ENCODE measurements around the gene HBEGF. TPM values are rescaled to one million over a fixed set of nuclear protein-coding genes. Genes with fewer than 3 reads are reported as not detected.

Gene HBEGF
- total RNA-seq, 1 experiment from 2014 or later = 12.3 TPM

- H3K27me3 ChIP-seq (ENCODE audit: insufficient read depth, low read length) = no peaks in the 10 kb centered on the region
- H3K27ac ChIP-seq (ENCODE audit: low read depth, low read length) = no peak overlapping the region
- TF ChIP-seq MAX (IDR thresholded peaks at IDR 0.05) (no peak), EZH2 (IDR thresholded peaks at IDR 0.05) (no peak), JUND (IDR thresholded peaks at IDR 0.05) (no peak), ELF1 (IDR thresholded peaks at IDR 0.05; ENCODE audit: borderline replicate concordance, low read depth) (no peak), ZFX (IDR thresholded peaks at IDR 0.05) (no peak), POLR2AphosphoS5 (IDR thresholded peaks at IDR 0.05; ENCODE audit: low read depth, low read length) (no peak), ZNF274 (IDR thresholded peaks at IDR 0.05; ENCODE audit: low read depth, low read length) (no peak), SP1 (IDR thresholded peaks at IDR 0.05; ENCODE audit: low read depth) (no peak), YY1 (IDR thresholded peaks at IDR 0.05; ENCODE audit: extremely low read depth, insufficient replicate concordance, low read depth, low read length) (no peak), EZH2phosphoT487 (IDR thresholded peaks at IDR 0.05; ENCODE audit: borderline replicate concordance) (no peak), POLR2A (IDR thresholded peaks at IDR 0.05; ENCODE audit: borderline replicate concordance, extremely low read depth, insufficient read depth, insufficient read length) (no peak), CTCF (IDR thresholded peaks at IDR 0.05 in 2 of 3, conservative IDR thresholded peaks at IDR 0.05 in 1 of 3; ENCODE audit: borderline replicate concordance in 1 of 3, insufficient read depth in 1 of 3, low read depth in 2 of 3, low read length in 2 of 3) (peak; percentile 68 to 88 (median 80); a peak in 5 of 6 replicates), CEBPB (IDR thresholded peaks at IDR 0.05; ENCODE audit: low read depth) (no peak), EGR1 (IDR thresholded peaks at IDR 0.05; ENCODE audit: low read depth) (0 out of 2 replicates have a peak, but pooled peaks have one; percentile 19), ZBTB33 (IDR thresholded peaks at IDR 0.05; ENCODE audit: extremely low read depth, insufficient replicate concordance, low read length) (no peak), SRF (IDR thresholded peaks at IDR 0.05; ENCODE audit: low read depth) (no peak), CBX3 (IDR thresholded peaks at IDR 0.05; ENCODE audit: low read depth) (no peak), RAD21 (IDR thresholded peaks at IDR 0.05; ENCODE audit: low read depth) (peak; percentile 93), FOSL1 (IDR thresholded peaks at IDR 0.05; ENCODE audit: low read depth) (no peak)
- intact Hi-C loops (cut with micrococcal nuclease) = loop anchor here (1.0 to 5.0 kb wide), 3 partner anchors 264 to 346 kb away; partner anchors contain the start of genes IK, NDUFA2 and TMCO6
- H3K4me2 ChIP-seq (ENCODE audit: low read length) = peak overlapping the region; percentile 15
- H3K4me1 ChIP-seq (ENCODE audit: control insufficient read depth in 1 of 2, insufficient read depth in 2 of 2, low read length in 2 of 2) = peaks cover 5 to 10% of the 10 kb centered on the region in 2 experiments; a peak in 3 of 4 replicates
- no peaks in the 10 kb centered on the region for H4K20me1 ChIP-seq (ENCODE audit: insufficient read depth)
- no peaks in the 10 kb centered on the region for H3K79me2 ChIP-seq (ENCODE audit: insufficient read depth, low read length)
- ATAC-seq (peak; percentile 94), DNase-seq (ENCODE audit: low read depth, low spot score) (peak; percentile 71)
- RAD21 ChIA-PET (ENCODE audit: low non-redundant PET in 1 of 2, low total read pairs in 2 of 2, uncharacterized antibody in 2 of 2, unreplicated experiment in 2 of 2) = no interaction called here
- H3K9me3 ChIP-seq (ENCODE audit: control insufficient read depth in 1 of 2, insufficient read depth in 1 of 2, low read depth in 1 of 2, low read length in 2 of 2) = no peaks in the 10 kb centered on the region
- no peaks in the 10 kb centered on the region for H3K9me2 ChIP-seq (ENCODE audit: insufficient read depth)
- CTCF ChIA-PET = interaction anchor here (0.6 to 2.6 kb wide), 22 partner anchors 8 to 347 kb away, joined by 3 to 28 read pairs (median 5); partner anchors contain the start of genes EIF4EBP3, HBEGF, SLC4A9 and ZMAT2
- BruUV-seq (replicated peaks) = no TSS peak
- H3K36me3 ChIP-seq (ENCODE audit: control insufficient read depth in 1 of 2, insufficient read depth in 2 of 2, low read length in 2 of 2) = no peaks in the 10 kb centered on the region
- no peak overlapping the region for H3K9ac ChIP-seq (ENCODE audit: low read length)
- POLR2A ChIA-PET = interaction anchor here (1.8 to 2.4 kb wide), 2 partner anchors 9 to 27 kb away, joined by 4 to 9 read pairs; partner anchors contain the start of gene HBEGF
- no peak overlapping the region for H3K4me3 ChIP-seq (replicated peaks in 1 of 2; ENCODE audit: low read depth in 1 of 2, low read length in 2 of 2)
- H2AFZ ChIP-seq (ENCODE audit: low read depth, low read length, poor library complexity, severe bottlenecking) = peak overlapping the region; percentile 10
Measured at GRCh38 chr5:140372971-140373487, 26.6 kb upstream of the HBEGF start.
